HG03432 (cell line): ENCODE data around the gene GRIK4.

Source experiments
- ATAC-seq: cut with Tn5 transposase; IDR thresholded peaks from one replicate; pipeline ENCODE4 v1.9.1; 2021; ENCODE audit warnings: mild to moderate bottlenecking, moderate library complexity; ENCODE audit not compliant: unreplicated experiment

Gene GRIK4

GRCh38 chr11:120660024-120660565, 148.5 kb downstream of the GRIK4 start:
- ATAC-seq: no peak

GRCh38 chr11:120662071-120662676, 150.6 kb downstream of the GRIK4 start:
- ATAC-seq: no peak

- ATAC-seq: no peak
Measured at GRCh38 chr11:120663142-120663541, 151.6 kb downstream of the GRIK4 start.

- ATAC-seq: no peak
Measured at GRCh38 chr11:120666121-120666639, 154.6 kb downstream of the GRIK4 start.

- ATAC-seq: no peak
Measured at GRCh38 chr11:120667281-120667680, 155.7 kb downstream of the GRIK4 start.

GRCh38 chr11:120667934-120668333, 156.4 kb downstream of the GRIK4 start:
- no peak for ATAC-seq

GRCh38 chr11:120668537-120668936, 157.0 kb downstream of the GRIK4 start:
- no peak for ATAC-seq

- ATAC-seq: no peak
Measured at GRCh38 chr11:120674542-120674941, 163.0 kb downstream of the GRIK4 start.

- ATAC-seq: no peak
Measured at GRCh38 chr11:120675171-120675570, 163.6 kb downstream of the GRIK4 start.

GRCh38 chr11:120676991-120677390, 165.4 kb downstream of the GRIK4 start:
- ATAC-seq: no peak

GRCh38 chr11:120680322-120680721, 168.8 kb downstream of the GRIK4 start:
- no peak for ATAC-seq

GRCh38 chr11:120681434-120682331, 170.1 kb downstream of the GRIK4 start:
- no peak for ATAC-seq

- ATAC-seq: no peak
Measured at GRCh38 chr11:120682332-120682649, 170.7 kb downstream of the GRIK4 start.

GRCh38 chr11:120682866-120683265, 171.3 kb downstream of the GRIK4 start:
- ATAC-seq: no peak

GRCh38 chr11:120686516-120686915, 175.0 kb downstream of the GRIK4 start:
- no peak for ATAC-seq

GRCh38 chr11:120688163-120688562, 176.6 kb downstream of the GRIK4 start:
- ATAC-seq: no peak

GRCh38 chr11:120689596-120690275, 178.2 kb downstream of the GRIK4 start:
- no peak for ATAC-seq

GRCh38 chr11:120690406-120690805, 178.9 kb downstream of the GRIK4 start:
- ATAC-seq: no peak

- ATAC-seq: no peak
Measured at GRCh38 chr11:120694726-120695125, 183.2 kb downstream of the GRIK4 start.

- no peak for ATAC-seq
Measured at GRCh38 chr11:120695426-120695825, 183.9 kb downstream of the GRIK4 start.

- ATAC-seq: no peak
Measured at GRCh38 chr11:120695939-120696338, 184.4 kb downstream of the GRIK4 start.
